Transverse colon (tissue), 4 donors: ENCODE data around the gene IGFLR1. TPM values are rescaled to one million over a fixed set of nuclear protein-coding genes. Genes with fewer than 3 reads are reported as not detected.

Source experiments
- DNase-seq: peaks from one replicate; pipeline ENCODE4 v3.0.0-alpha.2; 2019
- H3K27ac ChIP-seq, 4 donors: fragments of 200-600 bp; sonication (generic); 2 replicates each; pipeline ENCODE4 v1.5.1; 2016 to 2018; ENCODE audit warnings: inconsistent platforms in 4 of 4
- H3K27me3 ChIP-seq: fragments of 200-600 bp; sonication (generic); 2 replicates; pipeline ENCODE4 v1.5.1; 2017; ENCODE audit warnings: inconsistent platforms
- H3K36me3 ChIP-seq, 4 donors: fragments of 200-600 bp; sonication (generic); 2 replicates each; pipeline ENCODE4 v1.5.1; 2017 to 2019; ENCODE audit warnings: inconsistent platforms in 4 of 4
- H3K4me1 ChIP-seq, 4 donors: fragments of 200-600 bp; sonication (generic); 2 replicates each; pipeline ENCODE4 v1.5.1; 2017 to 2020; ENCODE audit warnings: inconsistent platforms in 4 of 4
- H3K4me3 ChIP-seq, 4 donors: fragments of 200-600 bp; sonication (generic); 1 replicate in 1 of 4; 2 replicates in 3 of 4; pipeline versions ENCODE4 v1.5.1 to v1.6.1; 2017 to 2019; ENCODE audit warnings: inconsistent platforms in 4 of 4
- H3K9me3 ChIP-seq, 2 donors: fragments of 200-600 bp; sonication (generic); 2 replicates each; pipeline ENCODE4 v1.5.1; 2017 to 2019; ENCODE audit warnings: inconsistent platforms in 2 of 2
- CTCF ChIP-seq, 5 experiments: fragments of 200-600 bp in 3 of 5; fragments of 450-650 bp in 2 of 5; sonication (generic) in 3 of 5; IDR thresholded peaks; 1 replicate in 2 of 5; 2 replicates in 3 of 5; pipeline ENCODE4 v1.5.1; 2016 to 2017; ENCODE audit warnings: antibody characterized with exemption in 5 of 5, inconsistent platforms in 3 of 5, mild to moderate bottlenecking in 2 of 5, moderate library complexity in 1 of 5
- EP300 ChIP-seq: sonication (generic); formaldehyde crosslinking; IDR thresholded peaks from one replicate; pipeline ENCODE4 v1.6.1; 2017; ENCODE audit warnings: antibody characterized with exemption, low read depth
- POLR2A ChIP-seq: fragments of 450-650 bp; IDR thresholded peaks from one replicate; pipeline ENCODE4 v1.6.1; 2016; ENCODE audit warnings: antibody characterized with exemption, mild to moderate bottlenecking, moderate library complexity
- POLR2AphosphoS5 ChIP-seq, 3 donors: sonication (generic); formaldehyde crosslinking; IDR thresholded peaks; one replicate each; pipeline ENCODE4 v1.6.1; 2016; ENCODE audit warnings: antibody characterized with exemption in 3 of 3
- WGBS, 2 donors: methylation state at CpG; one replicate each; pipeline ENCODE4 v1.1.5; 2018; ENCODE audit warnings: low coverage in 1 of 2; 5-methylcytosine and 5-hydroxymethylcytosine counted together
- in situ Hi-C, 4 donors: fragments of 200-750 bp; cut with MboI; loops; one replicate each; pipeline versions ENCODE4 v1.15.0 to v1.15.1; 2017; ENCODE audit warnings: low sequenced_read_pairs in 3 of 4, low pct_ligation_motif_present in 1 of 4, low pct_unique_long_range_greater_than_20kb in 1 of 4
- intact Hi-C: fragments of 100-400 bp; cut with DNase I; formaldehyde crosslinking; loops from one replicate; pipeline ENCODE4 v1.15.1; 2023; ENCODE audit warnings: low total_unique reads
- total RNA-seq, 4 donors: library from RNA; depleted of rRNA; stranded (reverse); fragments of >200 nt; gene quantifications; one replicate each; pipeline ENCODE4 v1.1.0, GENCODE V29; 2016

The IGFLR1 gene
- total RNA-seq, 4 donors from 2014 or later, result 0.40 to 7.3 (median 6.0) TPM

GRCh38 chr19:35748106-35749020 is 6.1 kb upstream of the IGFLR1 start, which contains the start of gene LIN37:
TSS of gene LIN37 (plus strand) at chr19:35748576. CDS start at chr19:35748725, 149 bp downstream.
- H3K4me3 ChIP-seq, result peak within 1 kb of the TSS; percentile 60 to 96 (median 73)
- H3K9me3 ChIP-seq, result no peaks in the 10 kb centered on the region
- DNase-seq, result peak; percentile 99
- WGBS, 2 donors, result 0 to 1% methylated on average over 4 to 38 of the region's 45 CpGs
- peaks cover 0 to 6% (median 2%) of the 10 kb centered on the region in 4 donors for H3K36me3 ChIP-seq
- intact Hi-C loops, result loop anchor here (10.0 kb wide), 1 partner anchor 186 kb away; the partner anchor contains the start of gene LRFN3
- TF ChIP-seq POLR2A (peak; percentile 87), EP300 (no peak), CTCF (IDR thresholded peaks at IDR 0.05) (peak in 2 of 5 experiments; percentile 35 to 55), POLR2AphosphoS5 (IDR thresholded peaks at IDR 0.05) (peak; percentile 94 to 96 (median 95))
- peaks cover 21 to 39% (median 32%) of the 10 kb centered on the region in 4 donors for H3K4me1 ChIP-seq
- peak within 1 kb of the TSS; percentile 80 to 90 (median 83) for H3K27ac ChIP-seq
- in situ Hi-C loops, result no loop called here
- H3K27me3 ChIP-seq, result no peaks in the 10 kb centered on the region

- DNase-seq, result no peak
- 57 to 90% methylated on average over 2 to 5 of the region's 5 CpGs for WGBS, 2 donors
- H3K4me3 ChIP-seq, result peak overlapping the region in 1 of 4 donors; percentile 77
- H3K4me1 ChIP-seq, result peaks cover 21 to 39% (median 32%) of the 10 kb centered on the region in 4 donors
- intact Hi-C loops (loop anchor here (10.0 kb wide), 1 partner anchor 188 kb away; the partner anchor contains the start of gene LRFN3), in situ Hi-C loops (no loop called here)
- no peaks in the 10 kb centered on the region for H3K36me3 ChIP-seq
- no peaks in the 10 kb centered on the region for H3K27me3 ChIP-seq
- no peaks in the 10 kb centered on the region for H3K9me3 ChIP-seq
- TF ChIP-seq EP300, result no peak
- no peak for TF ChIP-seq POLR2A
- TF ChIP-seq CTCF (IDR thresholded peaks at IDR 0.05), result no peak
- no peak for TF ChIP-seq POLR2AphosphoS5 (IDR thresholded peaks at IDR 0.05)
- peak overlapping the region in 2 of 4 donors; percentile 99 to 100 for H3K27ac ChIP-seq
Observed at GRCh38 chr19:35746531-35746930, 4.3 kb upstream of the IGFLR1 start.

- Histone ChIP-seq H3K36me3 (no peaks in the 10 kb centered on the region), H3K9me3 (no peaks in the 10 kb centered on the region), H3K4me1 (peaks cover 21 to 41% (median 34%) of the 10 kb centered on the region in 4 donors), H3K27me3 (no peaks in the 10 kb centered on the region), H3K27ac (peak overlapping the region; percentile 97 to 100 (median 100)), H3K4me3 (peak overlapping the region; percentile 53 to 98 (median 72))
- WGBS, 2 donors, result 2 to 8% methylated on average over 3 to 4 of the region's 4 CpGs
- intact Hi-C loops (loop anchor here (10.0 kb wide), 1 partner anchor 189 kb away; the partner anchor contains the start of gene LRFN3), in situ Hi-C loops (no loop called here)
- DNase-seq, result no peak
- TF ChIP-seq POLR2AphosphoS5 (IDR thresholded peaks at IDR 0.05), result no peak
- TF ChIP-seq CTCF (IDR thresholded peaks at IDR 0.05), result no peak
- no peak for TF ChIP-seq EP300
- no peak for TF ChIP-seq POLR2A
Observed at GRCh38 chr19:35746087-35746462, 3.8 kb upstream of the IGFLR1 start.
